GM21381 (cell line): Measurements from ENCODE around the gene INPP5D.

ENCODE experiments used
- ATAC-seq: cut with Tn5 transposase; IDR thresholded peaks from one replicate; pipeline ENCODE4 v1.9.1; 2021; ENCODE audit warnings: mild to moderate bottlenecking, moderate library complexity; ENCODE audit not compliant: unreplicated experiment

INPP5D gene

DNA sequence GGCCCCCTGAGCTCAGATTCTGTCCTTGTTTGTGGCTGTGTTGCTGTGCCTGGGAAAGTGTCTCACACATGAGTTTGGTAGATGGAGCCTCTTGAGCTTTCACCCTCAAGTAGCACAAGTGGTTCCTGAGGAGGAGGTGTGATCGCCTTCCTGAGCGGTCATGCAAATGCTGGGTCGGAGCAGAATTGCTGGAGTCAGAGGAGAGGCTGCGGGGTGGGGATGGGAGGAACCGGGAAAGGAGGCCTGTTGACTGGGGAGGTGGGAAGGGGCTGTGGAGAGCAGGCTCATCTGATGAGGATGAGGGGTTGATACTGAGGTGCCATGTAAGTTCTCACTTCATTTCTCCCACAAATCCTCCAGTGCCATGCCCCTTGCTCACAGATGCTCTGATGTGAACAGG is 142.9 kb downstream of the INPP5D start:
- ATAC-seq = no peak

DNA sequence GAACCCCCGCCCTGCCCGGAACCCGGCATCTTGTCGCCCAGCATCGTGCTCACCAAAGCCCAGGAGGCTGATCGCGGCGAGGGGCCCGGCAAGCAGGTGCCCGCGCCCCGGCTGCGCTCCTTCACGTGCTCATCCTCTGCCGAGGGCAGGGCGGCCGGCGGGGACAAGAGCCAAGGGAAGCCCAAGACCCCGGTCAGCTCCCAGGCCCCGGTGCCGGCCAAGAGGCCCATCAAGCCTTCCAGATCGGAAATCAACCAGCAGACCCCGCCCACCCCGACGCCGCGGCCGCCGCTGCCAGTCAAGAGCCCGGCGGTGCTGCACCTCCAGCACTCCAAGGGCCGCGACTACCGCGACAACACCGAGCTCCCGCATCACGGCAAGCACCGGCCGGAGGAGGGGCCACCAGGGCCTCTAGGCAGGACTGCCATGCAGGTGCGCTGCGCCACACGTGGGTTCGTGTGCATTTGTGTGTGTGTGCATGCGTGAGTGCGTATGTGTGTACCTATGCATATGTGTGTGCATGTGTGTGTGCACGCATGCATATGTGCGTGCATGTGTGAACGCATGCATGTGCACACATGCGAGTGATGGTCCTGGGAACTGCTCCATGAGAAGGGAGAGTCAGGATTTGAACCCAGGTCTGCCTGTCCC is 144.3 kb downstream of the INPP5D start:
- ATAC-seq = no peak

DNA sequence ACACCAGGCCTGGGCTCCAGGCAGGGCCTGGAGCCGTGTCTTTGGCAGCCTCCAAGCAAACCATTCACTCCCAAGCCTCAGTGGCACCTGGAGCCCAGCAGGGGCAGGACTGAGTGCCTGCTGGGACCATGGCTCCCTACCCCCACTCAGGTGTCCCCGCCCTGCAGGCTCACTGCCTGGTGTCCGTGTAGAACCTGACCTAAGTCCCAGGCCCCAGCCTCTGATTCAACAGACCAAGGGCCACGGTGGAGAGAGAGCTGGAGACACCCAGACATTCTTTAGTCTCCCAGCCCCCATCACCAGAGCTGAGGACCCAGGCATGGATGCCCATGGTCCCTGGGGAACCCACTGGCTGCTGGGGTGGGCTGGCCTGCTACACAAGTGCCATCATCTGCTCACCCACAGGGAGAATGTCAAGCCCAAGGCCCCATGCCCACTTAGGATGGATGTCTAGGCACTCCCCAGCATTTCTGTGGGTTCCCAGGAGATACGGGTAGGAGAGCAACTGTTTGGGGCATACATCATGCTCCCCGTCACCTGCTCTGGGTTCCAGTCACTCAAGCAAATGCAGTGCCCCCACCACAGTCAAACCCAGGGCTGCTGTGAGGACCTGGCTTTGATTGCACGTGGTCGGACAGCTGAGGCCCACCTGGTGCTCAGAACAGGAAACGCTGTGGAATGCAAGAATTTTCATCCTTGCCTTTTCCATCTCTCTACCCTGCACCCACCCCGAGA is 148.4 kb downstream of the INPP5D start:
- no peak for ATAC-seq

DNA sequence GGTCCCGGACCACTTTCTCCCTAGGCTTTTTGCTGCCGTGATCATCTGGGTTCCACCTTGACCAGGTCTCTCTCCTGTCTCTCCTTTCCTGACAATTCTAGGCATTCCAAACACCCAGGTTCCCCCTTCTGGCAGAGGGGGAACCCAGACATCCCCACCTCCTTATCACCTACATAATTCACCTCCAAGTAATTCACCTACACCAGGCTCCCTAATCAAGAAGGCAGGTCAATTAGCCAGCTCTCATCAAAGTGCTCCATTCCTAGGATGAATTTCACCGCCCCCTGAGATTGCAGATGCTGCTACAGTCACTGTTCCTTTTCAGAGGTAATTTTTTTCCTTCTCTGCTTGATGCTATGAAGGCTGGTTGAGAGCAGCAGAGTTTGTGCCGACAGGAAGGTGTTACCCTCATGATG is 149.0 kb downstream of the INPP5D start:
- no peak for ATAC-seq

DNA sequence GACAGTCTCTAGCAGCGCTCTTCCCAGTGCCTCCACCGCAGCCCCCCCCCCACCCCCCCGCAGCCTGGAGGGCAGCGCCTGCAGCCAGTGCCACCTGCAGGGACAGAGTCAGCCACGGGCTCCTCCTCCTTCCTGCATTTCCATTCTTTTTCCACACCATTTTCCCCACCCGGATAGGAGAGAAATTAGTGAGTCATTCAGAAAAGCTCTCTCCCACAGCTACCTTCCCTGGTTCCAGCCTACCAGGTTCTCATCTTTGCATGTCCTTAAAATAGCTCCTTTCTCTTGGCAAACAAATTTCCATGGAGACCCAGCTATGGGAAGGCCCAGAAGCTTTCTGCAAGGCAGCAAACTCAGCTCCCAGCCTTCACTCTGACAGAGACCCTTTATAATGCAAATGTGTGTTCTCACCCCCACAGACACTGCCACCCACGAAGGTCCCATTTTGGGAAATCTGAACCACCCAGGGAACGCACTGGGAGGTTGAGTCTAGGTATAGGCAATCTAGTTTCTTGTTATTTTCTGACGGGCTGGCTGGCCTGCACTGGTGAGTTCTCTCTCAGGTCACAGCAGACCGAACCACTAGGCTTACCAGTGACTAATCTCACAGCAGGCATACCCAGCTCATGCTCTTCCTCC is 149.5 kb downstream of the INPP5D start:
- no peak for ATAC-seq

DNA sequence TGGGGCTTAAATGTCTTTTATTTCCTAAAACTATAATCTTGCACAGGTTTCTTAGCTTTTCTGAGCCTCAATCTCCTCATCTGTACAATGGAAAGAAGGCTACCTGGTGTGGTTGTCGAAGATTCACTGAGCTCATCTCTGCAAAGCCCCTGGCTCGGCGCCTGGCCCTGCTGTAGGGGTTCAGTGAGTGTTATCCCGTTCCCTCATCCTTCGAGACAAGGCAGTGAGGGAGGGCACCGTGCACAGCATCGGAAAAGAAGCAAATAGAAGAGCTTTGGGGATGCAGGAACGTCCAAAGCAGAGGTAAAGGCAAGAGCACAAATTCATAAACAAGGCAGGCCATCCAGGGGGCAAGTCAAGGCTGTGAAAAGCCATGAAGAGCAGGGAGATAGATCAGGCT is 150.1 kb downstream of the INPP5D start:
- ATAC-seq = no peak

DNA sequence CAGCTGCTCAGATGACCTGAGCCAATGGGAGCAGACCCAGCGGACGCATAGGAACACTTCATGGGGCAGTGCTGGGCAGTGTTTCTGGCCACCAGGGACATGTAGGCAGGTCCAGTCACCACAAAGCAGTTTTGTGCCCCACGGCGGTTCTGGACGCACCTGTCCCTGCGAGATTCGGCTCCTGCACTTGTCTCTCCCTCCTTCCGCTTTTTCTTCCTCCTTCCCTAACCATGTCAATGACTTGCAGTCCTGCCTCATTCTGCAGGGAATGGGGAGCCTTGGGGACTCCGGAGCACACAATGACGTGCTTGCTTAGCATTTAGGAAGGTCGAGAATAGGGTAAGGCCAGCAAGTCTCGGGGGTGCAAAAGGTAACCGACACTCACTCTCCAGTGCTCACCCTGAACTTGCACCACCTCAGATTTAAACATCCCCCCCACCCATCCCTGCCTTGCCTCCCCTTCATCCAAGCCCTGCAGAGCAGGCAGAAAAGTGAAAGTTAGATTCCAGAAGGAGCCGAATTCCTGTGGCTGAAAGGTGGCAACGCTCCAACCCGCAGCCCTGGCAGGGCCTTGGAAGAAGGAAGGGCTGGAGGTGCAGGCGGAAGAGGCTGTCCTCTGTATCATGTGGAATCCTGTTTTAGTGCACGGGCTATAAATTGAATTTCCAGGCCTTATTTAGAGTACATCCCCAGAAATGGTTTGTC is 150.9 kb downstream of the INPP5D start:
- no peak for ATAC-seq

DNA sequence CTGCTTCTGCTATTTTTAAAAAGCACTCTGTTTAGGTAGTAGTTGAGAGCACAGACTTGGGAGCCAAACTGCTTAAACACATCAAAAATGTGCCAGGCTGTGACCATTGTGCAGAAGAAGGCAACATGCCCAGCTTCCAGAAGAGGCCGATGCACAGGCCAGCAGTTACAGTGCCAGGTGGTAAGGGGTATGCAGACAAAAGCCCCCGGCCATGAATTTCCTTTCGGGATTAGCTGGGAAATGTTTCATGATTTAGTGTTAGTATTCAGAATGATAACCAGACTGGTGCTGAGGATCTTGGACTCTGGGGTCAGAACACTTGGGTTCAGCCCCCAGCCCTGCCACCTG is 151.4 kb downstream of the INPP5D start:
- ATAC-seq = no peak

DNA sequence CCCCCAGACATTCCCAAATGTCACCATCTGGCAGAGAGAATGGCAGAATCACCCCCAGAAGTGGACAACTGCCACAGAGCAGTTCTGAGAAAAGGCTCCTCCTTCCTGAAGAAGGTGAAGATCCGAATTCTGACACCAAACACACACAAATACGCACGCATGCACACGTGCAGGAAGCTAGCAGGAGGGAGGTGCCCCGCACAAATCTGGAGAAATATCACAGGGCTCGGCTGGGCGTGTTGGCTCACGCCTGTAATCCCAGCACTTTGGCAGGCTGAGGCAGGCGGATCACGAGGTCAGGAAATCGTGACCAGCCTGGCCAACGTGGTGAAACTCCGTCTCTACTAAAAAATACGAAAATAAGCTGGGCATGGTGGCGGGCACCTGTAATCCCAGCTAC is 152.9 kb downstream of the INPP5D start:
- ATAC-seq = no peak

DNA sequence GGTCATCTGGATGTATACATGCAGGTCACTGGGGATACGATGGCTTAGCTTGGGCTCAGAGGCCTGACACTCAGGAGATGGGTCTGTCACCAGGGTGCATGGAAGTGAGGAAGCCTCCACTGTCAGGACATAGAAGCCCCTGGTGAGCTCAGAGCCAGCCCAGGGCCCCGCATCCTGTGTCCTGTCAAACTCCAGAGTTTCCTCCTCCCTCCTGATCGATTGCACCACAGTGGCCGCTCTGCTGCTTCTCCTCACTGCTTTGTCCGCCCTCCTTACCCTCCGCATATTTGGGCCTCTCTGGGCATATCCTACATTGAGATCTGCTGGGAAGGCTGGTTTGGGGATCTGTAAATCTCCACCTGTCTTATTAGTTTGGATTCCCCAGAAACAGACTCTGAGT is 153.8 kb downstream of the INPP5D start:
- no peak for ATAC-seq

DNA sequence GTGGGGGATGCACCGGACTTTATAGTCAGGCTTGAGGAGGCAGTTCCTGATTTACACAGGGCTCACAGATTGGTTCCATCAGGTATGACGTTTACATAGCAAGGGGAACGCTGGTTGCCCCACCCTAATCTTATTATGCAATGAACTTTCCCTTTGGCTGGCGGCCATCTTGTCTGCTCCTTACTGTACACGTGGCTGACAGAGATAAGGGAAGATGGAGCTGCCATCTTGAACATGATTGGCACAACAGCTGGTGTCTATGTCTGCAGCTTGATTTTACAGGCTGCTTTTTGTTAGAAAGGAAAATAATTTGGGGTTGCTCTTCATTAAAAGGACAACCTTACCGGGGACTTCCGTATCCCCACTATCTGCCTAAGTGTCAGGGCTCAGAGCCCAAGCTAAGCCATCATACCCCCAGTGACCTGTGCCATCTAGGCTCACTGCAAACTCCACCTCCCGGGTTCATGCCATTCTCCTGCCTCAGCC is 157.8 kb downstream of the INPP5D start:
- ATAC-seq = no peak

DNA sequence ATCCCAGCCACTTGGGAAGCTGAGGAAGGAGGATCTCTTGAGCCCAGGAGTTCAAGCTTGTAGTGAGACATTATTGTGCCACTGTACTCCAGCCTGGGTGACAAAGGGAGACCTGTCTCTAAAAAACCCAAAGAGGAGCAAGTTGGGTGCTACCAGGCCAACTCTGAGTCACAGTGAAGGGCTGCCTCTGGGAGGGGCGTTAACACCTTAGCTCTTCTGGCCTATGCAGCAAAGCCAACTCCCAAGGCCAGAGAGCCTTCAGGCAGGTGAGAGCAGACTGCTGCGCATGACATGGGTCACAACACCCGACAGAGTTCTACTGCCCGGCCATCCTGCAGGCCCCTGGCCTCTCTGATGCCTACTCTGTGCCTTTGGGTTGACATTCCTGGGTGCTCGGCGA is 158.7 kb downstream of the INPP5D start:
- ATAC-seq = no peak

DNA sequence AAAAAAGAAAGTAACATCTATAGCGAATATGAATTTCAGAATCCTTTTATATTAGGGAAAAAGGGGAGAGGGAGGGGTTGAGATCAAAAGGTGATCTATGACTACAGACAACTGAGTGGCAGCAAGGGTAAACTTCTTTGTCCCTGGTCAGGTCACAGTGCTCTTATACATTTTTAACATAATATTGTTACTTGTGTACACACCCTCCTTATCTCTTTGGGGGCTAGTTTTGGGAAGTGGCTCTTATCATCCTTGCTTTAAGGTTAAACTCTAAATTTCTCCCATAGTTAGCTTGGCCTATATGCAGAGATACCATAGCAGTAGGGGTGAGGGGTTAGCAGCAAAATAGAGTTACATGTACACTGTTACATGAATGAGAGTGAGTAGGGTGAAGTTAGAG is 159.7 kb downstream of the INPP5D start:
- no peak for ATAC-seq

DNA sequence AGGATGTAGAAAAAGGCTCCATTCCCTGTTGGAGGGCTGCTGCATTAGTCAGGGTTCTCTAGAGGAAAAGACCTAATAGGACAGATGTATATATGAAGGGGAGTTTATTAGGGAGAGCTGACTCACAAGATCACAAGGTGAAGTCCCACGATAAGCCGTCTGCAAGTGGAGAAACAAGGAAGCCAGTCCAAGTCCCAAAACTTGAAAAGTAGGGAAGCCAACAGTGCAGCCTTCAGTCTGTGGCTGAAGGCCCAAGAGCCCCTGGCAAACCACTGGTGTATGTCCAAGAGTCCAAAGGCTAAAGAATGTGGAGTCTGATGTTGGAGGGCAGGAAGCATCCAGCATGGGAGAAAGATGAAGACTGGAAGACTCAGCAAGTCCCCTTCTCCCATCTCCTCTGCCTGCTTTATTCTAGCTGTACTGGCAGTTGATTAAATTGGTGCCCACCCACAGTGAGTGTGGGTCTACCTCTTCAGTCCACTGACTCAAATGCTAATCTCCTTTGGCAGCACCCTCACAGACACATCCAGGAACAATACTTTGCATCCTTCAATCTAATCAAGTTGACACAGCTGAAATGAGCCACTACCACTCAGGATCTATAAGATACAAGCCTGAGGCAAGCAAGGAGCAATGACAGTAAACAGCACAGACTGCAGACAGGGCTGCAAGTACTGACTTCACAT is 161.4 kb downstream of the INPP5D start:
- no peak for ATAC-seq

DNA sequence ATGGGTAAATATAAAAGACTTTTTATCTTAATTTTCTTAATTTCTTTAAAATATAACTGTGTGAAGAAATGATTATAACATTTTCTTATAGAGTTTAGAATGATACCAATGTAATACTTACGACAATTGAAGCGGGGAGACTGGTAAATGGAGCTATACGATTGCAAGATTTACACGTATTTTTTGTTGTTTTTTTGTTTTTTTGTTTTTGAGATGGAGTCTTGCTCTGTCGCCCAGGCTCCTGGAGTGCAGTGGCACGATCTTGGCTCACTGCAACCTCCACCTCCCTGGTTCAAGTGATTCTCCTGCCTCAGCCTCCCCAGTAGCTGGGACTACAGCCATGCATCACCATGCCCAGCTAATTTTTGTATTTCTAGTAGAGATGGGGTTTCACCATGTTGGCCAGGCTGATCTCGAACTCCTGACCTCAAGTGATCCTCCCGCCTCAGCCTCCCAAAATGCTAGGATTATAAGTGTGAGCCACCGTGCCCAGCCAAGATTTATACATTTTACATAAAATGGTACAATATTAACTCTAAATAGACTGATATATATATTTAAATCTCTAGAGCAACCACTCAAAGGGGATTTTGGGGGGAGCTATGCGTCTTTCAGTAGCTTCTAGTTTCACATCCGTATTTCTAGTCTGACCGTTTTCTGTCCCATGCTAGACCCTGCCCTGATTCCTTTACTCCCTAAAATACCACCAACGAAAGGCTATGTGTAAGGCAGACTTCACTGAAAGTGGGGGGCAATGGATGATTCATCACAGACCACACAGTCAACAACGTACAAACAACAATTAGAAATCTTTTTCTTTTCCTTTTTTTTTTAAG is 163.1 kb downstream of the INPP5D start:
- ATAC-seq = peak; percentile 82

DNA sequence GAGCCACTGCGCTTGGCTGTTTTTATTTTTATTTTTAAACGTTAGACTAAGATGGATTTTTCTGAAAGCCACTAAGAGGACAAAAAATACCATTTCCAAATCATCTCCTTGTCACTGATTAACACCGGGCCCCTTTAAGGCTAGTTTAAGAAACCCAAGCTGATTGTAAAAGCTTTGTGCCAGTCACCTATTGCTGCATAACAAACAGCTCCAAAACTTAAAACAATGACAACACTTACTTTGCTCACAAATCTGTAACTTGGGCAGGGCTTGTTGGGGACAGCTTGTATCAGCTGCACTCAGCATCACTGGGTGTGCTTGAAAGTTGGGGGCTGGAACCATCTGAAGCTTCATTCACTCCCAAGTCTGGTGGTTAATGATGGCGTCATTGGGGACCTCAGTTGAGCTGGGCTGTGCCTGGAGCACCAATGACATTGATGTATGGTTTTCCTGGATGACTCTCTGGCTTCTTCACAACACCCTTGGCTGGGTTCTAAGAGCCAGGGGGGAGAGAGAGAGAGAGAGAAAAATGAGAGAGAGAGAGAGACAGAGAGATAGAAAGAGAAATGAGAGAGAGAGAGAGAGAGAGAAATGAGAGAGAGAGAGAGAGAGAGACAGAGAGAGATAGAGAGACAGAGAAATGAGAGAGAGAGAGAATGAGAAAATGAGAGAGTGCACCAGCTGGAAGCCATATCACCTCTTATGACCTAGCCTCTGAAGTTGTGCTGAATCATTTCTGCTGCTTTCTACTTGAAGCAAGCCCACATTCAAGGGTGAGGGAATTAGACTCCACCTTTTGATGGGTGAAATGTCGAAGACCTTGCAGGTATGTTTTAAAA is 165.3 kb downstream of the INPP5D start:
- no peak for ATAC-seq

DNA sequence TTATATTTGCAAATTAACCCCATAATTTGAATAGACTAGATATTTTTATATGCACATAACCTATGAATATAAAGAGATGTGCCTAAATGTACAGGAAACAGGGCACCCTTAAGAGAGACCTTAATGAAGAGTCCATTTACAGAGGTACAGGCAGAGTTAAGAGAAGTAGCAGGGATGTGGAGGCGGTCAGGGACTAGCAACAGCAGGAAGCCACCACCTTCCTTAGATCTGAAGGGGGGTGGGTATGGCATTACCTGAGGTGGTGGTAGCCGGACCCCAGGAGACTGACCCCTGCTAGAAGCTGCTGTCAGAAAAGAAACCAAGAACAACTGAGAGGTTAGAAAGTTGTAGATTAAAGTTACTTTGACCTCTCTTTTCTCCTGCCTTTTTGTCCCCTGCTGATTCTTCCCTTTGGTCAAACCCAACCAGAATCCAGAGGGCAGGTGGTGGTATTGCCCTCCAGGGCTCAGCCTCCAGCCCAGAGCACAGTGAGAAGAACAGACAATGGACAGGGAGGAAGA is 166.4 kb downstream of the INPP5D start:
- no peak for ATAC-seq

DNA sequence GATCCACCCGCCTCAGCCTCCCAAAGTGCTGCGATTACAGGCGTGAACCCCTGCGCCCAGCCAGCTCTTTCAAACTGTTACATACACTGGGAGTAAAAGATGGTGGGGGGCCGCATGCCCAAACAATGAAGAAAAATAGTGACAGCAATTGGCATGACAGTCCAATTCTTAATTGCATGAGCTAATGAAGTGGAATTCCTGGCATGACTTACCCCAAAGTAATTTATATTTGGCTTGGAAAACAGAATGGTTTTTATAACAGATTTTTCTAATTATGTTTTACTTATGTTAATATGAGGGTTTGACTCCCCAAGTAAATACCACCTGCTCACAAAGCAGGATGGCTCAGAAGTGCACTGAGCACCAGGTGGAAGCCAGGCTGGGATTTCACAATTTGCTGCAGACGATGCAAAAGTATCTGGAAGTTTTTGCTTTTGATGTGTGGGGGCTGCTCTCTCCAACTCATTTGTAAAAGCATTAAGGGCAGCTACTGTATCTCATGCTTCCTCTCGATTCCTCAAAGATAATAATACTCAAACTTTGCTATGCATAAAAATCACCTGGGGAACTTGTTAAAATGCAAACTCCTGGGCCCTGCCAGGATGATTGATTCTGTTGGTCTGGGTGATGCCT is 167.3 kb downstream of the INPP5D start:
- ATAC-seq = no peak

DNA sequence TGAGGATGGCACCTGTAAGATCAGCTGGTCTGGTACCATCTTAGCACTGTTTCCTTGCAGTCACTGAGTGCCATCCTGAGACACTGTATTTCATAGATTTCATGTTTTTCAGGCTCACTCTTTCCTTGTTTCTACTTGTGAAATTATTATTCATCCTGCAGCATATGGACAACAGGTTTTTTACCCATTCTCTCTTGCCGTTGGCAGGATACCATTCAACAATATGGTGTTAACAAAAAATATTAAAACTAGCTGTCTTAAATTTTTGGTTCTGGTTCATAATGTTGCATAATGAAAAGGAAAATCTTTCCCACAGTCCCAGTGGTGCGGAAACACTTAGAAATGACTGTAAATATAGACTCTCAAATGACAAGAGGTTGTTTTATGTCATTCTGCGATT is 168.2 kb downstream of the INPP5D start:
- ATAC-seq = no peak
